GM03348 (cell line): ENCODE measurements around the gene PCSK6.
A peak's percentile ranks its signal among the peaks of the same experiment; 100 is the strongest.
"Not testable (repeated sequence)": the region's sequence is repeated elsewhere in the genome, so short reads cannot be mapped to it uniquely, and the experiment has no call there.

Experiments
- DNase-seq: peaks from one replicate; pipeline ENCODE4 v3.0.0; 2012; ENCODE audit warnings: low spot score

Gene PCSK6

GRCh38 chr15:101376615-101377395 lies 112.7 kb downstream of the PCSK6 start:
- no peak for DNase-seq

- DNase-seq = not testable (repeated sequence)
These were observed 114.5 kb downstream of the PCSK6 start for GRCh38 chr15:101375006-101375405.

- DNase-seq = no peak
These were observed 115.2 kb downstream of the PCSK6 start for GRCh38 chr15:101374326-101374725.

- no peak for DNase-seq
These were observed 115.9 kb downstream of the PCSK6 start for GRCh38 chr15:101373577-101373976.

- no peak for DNase-seq
These were observed 116.5 kb downstream of the PCSK6 start for GRCh38 chr15:101372960-101373525.

GRCh38 chr15:101372149-101372577 lies 117.3 kb downstream of the PCSK6 start:
- DNase-seq = peak; percentile 70

GRCh38 chr15:101371519-101371918 lies 118.0 kb downstream of the PCSK6 start:
- no peak for DNase-seq

GRCh38 chr15:101371081-101371480 lies 118.4 kb downstream of the PCSK6 start:
- DNase-seq = no peak

- DNase-seq = no peak
These were observed 119.0 kb downstream of the PCSK6 start for GRCh38 chr15:101370330-101371024.

- DNase-seq = no peak
These were observed 119.8 kb downstream of the PCSK6 start for GRCh38 chr15:101369676-101370075.

- no peak for DNase-seq
These were observed 120.5 kb downstream of the PCSK6 start for GRCh38 chr15:101368861-101369642.

- no peak for DNase-seq
These were observed 121.3 kb downstream of the PCSK6 start for GRCh38 chr15:101368086-101368780.

GRCh38 chr15:101366853-101367252 lies 122.7 kb downstream of the PCSK6 start:
- DNase-seq = no peak

- no peak for DNase-seq
These were observed 126.4 kb downstream of the PCSK6 start for GRCh38 chr15:101362986-101363566.

- no peak for DNase-seq
These were observed 127.1 kb downstream of the PCSK6 start for GRCh38 chr15:101362359-101362758.

- no peak for DNase-seq
These were observed 128.1 kb downstream of the PCSK6 start for GRCh38 chr15:101361418-101361817.

- DNase-seq = no peak
These were observed 130.1 kb downstream of the PCSK6 start for GRCh38 chr15:101359365-101359947.

GRCh38 chr15:101358895-101359294 lies 130.6 kb downstream of the PCSK6 start:
- DNase-seq = no peak

- DNase-seq = no peak
These were observed 131.6 kb downstream of the PCSK6 start for GRCh38 chr15:101357885-101358284.

GRCh38 chr15:101357333-101357732 lies 132.2 kb downstream of the PCSK6 start:
- no peak for DNase-seq
